GM12875 (cell line): ENCODE data around the gene SIPA1L3.

Source experiments
- H3K4me3 ChIP-seq: one replicate; pipeline ENCODE4 v1.5.1; 2011; ENCODE audit warnings: low read depth, low read length, control low read depth
- TF ChIP-seq, protein P1 (sequence below): IDR thresholded peaks from 2 replicates; pipeline ENCODE4 v1.5.1; 2011; ENCODE audit warnings: low read depth, mild to moderate bottlenecking, control low read depth, inconsistent platforms, low read length, moderate library complexity, borderline replicate concordance; ENCODE audit not compliant: insufficient read depth

Gene SIPA1L3

DNA sequence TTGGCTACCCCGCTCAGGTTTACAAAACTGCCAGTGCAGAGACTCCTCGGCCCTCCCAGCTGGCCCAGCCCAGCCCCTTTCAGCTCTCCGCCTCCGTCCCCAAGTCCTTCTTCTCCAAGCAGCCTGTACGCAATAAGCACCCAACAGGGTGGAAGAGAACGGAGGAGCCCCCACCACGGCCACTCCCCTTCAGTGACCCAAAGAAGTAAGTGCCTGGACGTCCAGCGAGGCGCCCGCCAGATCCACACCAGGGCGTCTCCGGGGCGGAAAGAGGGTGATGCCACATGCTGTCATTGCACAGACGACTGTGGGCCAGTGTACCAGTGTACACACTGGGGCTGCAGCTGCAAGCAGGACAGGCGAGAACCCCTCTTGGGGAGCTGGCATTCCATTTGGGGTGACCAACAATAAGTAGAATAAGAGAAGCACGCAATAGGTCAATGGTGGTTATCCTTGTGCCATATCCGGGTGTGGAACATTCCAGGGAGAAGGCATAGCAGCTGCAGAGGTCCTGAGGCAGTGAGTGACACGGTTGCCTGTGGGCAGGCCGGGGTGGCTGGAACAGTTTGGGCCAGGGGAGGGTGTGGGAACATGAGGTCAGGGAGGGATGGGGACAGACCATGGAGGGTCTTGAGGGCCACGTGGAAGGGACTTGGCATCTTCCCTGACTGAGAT lies 275.7 kb downstream of the SIPA1L3 start:
- H3K4me3 ChIP-seq, result no peak overlapping the region
- TF ChIP-seq, protein P1, sequence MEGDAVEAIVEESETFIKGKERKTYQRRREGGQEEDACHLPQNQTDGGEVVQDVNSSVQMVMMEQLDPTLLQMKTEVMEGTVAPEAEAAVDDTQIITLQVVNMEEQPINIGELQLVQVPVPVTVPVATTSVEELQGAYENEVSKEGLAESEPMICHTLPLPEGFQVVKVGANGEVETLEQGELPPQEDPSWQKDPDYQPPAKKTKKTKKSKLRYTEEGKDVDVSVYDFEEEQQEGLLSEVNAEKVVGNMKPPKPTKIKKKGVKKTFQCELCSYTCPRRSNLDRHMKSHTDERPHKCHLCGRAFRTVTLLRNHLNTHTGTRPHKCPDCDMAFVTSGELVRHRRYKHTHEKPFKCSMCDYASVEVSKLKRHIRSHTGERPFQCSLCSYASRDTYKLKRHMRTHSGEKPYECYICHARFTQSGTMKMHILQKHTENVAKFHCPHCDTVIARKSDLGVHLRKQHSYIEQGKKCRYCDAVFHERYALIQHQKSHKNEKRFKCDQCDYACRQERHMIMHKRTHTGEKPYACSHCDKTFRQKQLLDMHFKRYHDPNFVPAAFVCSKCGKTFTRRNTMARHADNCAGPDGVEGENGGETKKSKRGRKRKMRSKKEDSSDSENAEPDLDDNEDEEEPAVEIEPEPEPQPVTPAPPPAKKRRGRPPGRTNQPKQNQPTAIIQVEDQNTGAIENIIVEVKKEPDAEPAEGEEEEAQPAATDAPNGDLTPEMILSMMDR, result no peak

DNA sequence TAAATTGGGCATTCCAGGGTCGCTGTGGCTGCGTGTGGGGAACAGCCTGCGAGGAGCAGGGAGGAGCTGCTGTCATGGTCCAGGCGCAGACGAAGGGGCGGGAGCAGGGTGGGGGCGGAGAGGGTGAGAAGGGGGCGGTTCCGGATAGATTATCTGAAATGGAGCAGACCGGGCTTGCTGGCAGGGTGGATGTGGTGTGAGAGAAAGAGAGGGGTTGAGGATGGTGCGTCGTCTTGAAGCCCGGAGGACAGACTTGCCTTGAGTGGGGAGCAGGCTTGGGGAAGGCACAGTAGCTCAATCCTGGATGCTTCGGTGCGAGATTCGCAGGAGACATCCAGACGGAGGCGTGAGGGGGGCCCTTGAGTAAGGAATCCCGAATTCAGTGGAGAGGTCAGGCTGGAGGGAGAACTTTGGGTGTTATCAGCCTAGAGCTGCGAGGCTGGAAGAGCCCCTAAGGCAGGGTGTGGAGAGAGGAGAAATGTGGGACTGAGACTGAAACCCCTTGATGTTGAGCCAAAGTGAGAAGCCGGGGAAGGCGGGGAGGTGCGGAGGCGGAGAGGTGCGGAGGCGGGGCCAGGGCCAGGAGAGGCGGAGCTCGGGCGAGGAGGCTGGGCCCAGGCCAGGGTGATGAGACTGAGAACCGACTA lies 276.4 kb downstream of the SIPA1L3 start:
- TF ChIP-seq, protein P1, result no peak
- no peak overlapping the region for H3K4me3 ChIP-seq

DNA sequence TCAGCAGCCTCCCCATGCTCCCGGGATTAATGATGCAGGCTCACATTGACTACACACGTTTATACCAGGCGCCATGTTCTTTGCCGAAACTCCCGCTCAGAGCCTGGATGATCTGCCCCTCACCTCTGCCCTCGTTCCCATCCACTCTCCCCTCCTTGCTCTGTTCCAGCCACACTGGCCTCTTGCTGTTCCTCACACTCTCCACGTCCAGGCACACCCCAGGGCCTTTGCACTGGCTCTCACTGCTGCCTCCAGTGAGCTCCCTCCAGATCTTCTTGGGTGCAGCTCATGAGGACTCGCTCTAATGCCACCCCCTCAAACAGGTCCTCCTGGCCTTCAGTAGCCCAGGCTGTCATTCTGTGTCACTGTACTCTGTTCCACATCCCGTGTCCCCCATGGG lies 277.8 kb downstream of the SIPA1L3 start:
- no peak overlapping the region for H3K4me3 ChIP-seq
- TF ChIP-seq, protein P1, result no peak

DNA sequence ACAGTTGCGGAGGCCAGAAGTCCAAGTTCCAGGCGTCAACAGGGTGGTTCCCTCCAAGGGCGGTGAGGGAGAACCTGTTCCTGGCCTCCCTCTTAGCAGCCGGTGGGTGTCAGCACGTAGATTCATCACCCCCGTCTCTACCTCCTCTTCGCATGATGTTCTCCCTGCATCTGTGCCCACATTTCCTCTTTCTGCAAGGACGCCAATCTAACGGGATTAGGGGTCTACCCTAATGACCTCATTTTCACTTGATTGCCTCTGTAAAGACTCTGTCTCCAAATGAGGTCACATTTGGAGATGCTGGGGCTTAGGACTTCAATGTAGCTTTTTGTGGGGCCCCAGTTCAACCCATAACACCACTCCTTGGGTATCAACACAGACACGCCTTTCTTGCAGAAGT lies 278.6 kb downstream of the SIPA1L3 start:
- TF ChIP-seq, protein P1, result no peak

DNA sequence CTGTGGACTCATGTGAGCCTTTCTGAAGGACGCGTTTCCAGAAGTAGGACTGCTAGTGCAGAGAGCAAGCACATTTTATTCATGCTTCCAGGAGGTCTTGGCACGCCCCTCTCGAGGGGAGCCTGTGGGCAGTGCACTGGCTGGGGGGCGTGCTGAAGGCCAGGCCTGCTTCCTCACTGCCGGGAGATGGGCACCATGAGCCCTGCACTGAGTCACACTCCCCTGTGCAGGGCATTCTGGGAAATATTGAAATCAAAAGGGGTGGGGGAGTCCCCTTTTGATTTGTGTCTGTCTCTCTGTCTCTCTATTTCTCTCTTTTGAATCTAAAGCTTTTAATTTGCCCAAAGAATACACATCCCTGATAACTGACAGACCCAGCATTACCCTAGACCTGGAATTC lies 283.1 kb downstream of the SIPA1L3 start:
- no peak overlapping the region for H3K4me3 ChIP-seq
- TF ChIP-seq, protein P1, result no peak

More for the DNA sequence above, 278.6 kb downstream of the SIPA1L3 start:
- H3K4me3 ChIP-seq, result no peak overlapping the region

DNA sequence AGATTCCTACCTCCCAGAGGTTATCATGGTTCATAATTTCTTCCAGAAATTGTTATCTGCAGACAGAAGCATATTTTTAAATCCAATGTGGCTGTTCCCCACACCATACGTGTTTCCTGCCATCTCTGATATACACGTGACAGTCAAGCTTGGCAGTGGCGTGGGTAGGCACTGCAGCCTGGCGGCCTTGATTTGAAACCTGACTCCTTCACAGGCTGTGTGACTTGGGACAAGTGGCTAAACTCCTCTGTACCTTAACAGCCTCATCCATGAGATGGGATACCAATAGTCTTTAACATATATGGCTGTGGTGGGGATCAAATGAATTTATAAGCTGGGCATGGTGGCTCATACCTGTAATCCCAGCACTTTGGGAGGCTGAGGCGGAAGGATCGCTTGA lies 283.8 kb downstream of the SIPA1L3 start:
- TF ChIP-seq, protein P1, result no peak
- H3K4me3 ChIP-seq, result no peak overlapping the region

DNA sequence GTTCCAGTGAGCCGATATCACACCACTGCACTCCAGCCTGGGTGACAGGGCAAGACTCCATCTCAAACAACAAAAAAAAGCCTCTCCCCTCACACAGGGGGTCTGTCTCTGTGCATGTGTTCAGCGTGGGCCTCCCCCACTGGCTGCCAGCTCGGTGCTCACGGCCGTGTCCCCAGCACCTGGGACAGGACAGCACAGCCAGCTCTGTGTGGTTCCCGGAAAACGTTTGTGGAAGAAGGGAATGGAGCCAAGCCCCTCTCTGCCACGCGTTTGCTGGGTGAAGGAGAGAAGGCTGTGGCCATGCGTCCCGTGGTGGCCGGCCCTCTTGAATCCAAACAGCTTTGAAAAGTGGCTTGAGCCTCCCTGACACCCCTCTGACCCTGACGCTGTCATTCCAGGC lies 284.7 kb downstream of the SIPA1L3 start:
- H3K4me3 ChIP-seq, result no peak overlapping the region
- TF ChIP-seq, protein P1, result no peak
